K562 (cell line): ENCODE measurements around the gene RND1. TPM values are rescaled to one million over a fixed set of nuclear protein-coding genes. Genes with fewer than 3 reads are reported as not detected.

Experiments
- EZH2 ChIP-seq: IDR thresholded peaks from 2 replicates; pipeline ENCODE4 v1.6.1; 2012; ENCODE audit warnings: low read depth, mild to moderate bottlenecking, inconsistent platforms, low read length, borderline replicate concordance
- FOXA3 ChIP-seq, 2 experiments: fragments of 450-650 bp in 1 of 2; sonication (generic) in 1 of 2; formaldehyde crosslinking; IDR thresholded peaks in 1 of 2; conservative IDR thresholded peaks in 1 of 2; 2 replicates each; pipeline versions ENCODE4 v1.4.0 to v1.8.0; 2020 to 2022; ENCODE audit warnings: mild to moderate bottlenecking in 2 of 2, missing genetic modification reagents in 1 of 2
- GTF2F1 ChIP-seq: IDR thresholded peaks from 2 replicates; pipeline ENCODE4 v1.6.1; 2011; ENCODE audit warnings: low read depth, low read length, improper control_type of control experiment
- MAFF ChIP-seq: IDR thresholded peaks from 2 replicates; pipeline ENCODE4 v1.6.1; 2012; ENCODE audit warnings: low read length, improper control_type of control experiment
- MTA1 ChIP-seq: fragments of 450-650 bp; IDR thresholded peaks from 2 replicates; pipeline ENCODE4 v1.6.1; 2017; ENCODE audit warnings: borderline replicate concordance
- MTA2 ChIP-seq: fragments of 450-650 bp; IDR thresholded peaks from 2 replicates; pipeline ENCODE4 v1.6.1; 2016; ENCODE audit warnings: low read depth
- NFIC ChIP-seq: fragments of 450-650 bp; IDR thresholded peaks from 2 replicates; pipeline ENCODE4 v1.6.1; 2017; ENCODE audit warnings: mild to moderate bottlenecking, inconsistent platforms
- RBM15 ChIP-seq: fragments of 200-400 bp; formaldehyde crosslinking; IDR thresholded peaks from 2 replicates; pipeline ENCODE4 v1.6.1; 2018; ENCODE audit warnings: mild to moderate bottlenecking, low read length, moderate library complexity; ENCODE audit not compliant: insufficient read depth
- TCF7 ChIP-seq: sonication (generic); IDR thresholded peaks from 2 replicates; pipeline ENCODE4 v1.6.1; 2016; ENCODE audit warnings: antibody characterized with exemption, borderline replicate concordance
- ZNF75A ChIP-seq: fragments of 450-650 bp; formaldehyde crosslinking; IDR thresholded peaks from 2 replicates; pipeline ENCODE4 v1.4.0; 2020; ENCODE audit warnings: mild to moderate bottlenecking
- ZNF778 ChIP-seq: fragments of 450-650 bp; formaldehyde crosslinking; IDR thresholded peaks from 2 replicates; pipeline ENCODE4 v1.4.0; 2020; ENCODE audit warnings: mild to moderate bottlenecking, moderate library complexity
- ZZZ3 ChIP-seq: fragments of 450-650 bp; IDR thresholded peaks from 2 replicates; pipeline ENCODE4 v1.6.1; 2016; ENCODE audit warnings: antibody characterized with exemption, mild to moderate bottlenecking, moderate library complexity
- polyA plus RNA-seq, 8 experiments: library from polyadenylated mRNA; depleted of rRNA in 4 of 8; stranded (reverse) in 5 of 8; unstranded in 3 of 8; fragments of >200 nt; fragmentation: Nextera tagmentation in 2 of 8; fragmentation: Illumina TruSeq in 1 of 8; extraction: Ambion mirVana in 2 of 8; extraction: Trizol in 1 of 8; gene quantifications; 2 replicates each; pipeline versions ENCODE4 v1.2.1 to v1.2.3, GENCODE V29; 2011 to 2014; ENCODE audit warnings: inconsistent platforms in 1 of 8, missing spikeins in 1 of 8
- total RNA-seq, 7 experiments: library from RNA; depleted of rRNA in 6 of 7; stranded (reverse); fragments of >200 nt in 6 of 7; fragmentation: Illumina TruSeq in 2 of 7; extraction: Trizol in 2 of 7; gene quantifications; 2 replicates each; pipeline versions ENCODE4 v1.2.1 to v1.2.3, GENCODE V29; 2011 to 2021; ENCODE audit warnings: low replicate concordance in 1 of 7
- TF ChIP-seq, protein P1 (sequence below): fragments of 200-800 bp; sonication (Bioruptor generic); IDR thresholded peaks from 2 replicates; pipeline ENCODE4 v1.6.1; 2016; ENCODE audit warnings: missing genetic modification characterization, missing compliant biosample characterization
- TF ChIP-seq, protein P2 (sequence below), 2 experiments: fragments of 450-650 bp; IDR thresholded peaks; 2 replicates each; pipeline ENCODE4 v1.6.1; 2018; ENCODE audit warnings: mild to moderate bottlenecking in 2 of 2, low read depth in 1 of 2; ENCODE audit not compliant: partially characterized antibody in 2 of 2
- TF ChIP-seq, protein P3 (sequence below): fragments of 250-450 bp; sonication (Bioruptor Pico); IDR thresholded peaks from 2 replicates; pipeline ENCODE4 v1.5.0; 2021
- TF ChIP-seq, protein P4 (sequence below): sonication (generic); formaldehyde crosslinking; IDR thresholded peaks from 2 replicates; pipeline ENCODE4 v1.5.0; 2020; ENCODE audit warnings: missing genetic modification reagents

The RND1 gene
- total and polyA plus RNA-seq, 9 of the 15 experiments (the other 6 are each of a cell fraction or from before 2014, with no cell fraction given) = 0.18 to 0.78 (median 0.58) TPM; not detected in 2

DNA sequence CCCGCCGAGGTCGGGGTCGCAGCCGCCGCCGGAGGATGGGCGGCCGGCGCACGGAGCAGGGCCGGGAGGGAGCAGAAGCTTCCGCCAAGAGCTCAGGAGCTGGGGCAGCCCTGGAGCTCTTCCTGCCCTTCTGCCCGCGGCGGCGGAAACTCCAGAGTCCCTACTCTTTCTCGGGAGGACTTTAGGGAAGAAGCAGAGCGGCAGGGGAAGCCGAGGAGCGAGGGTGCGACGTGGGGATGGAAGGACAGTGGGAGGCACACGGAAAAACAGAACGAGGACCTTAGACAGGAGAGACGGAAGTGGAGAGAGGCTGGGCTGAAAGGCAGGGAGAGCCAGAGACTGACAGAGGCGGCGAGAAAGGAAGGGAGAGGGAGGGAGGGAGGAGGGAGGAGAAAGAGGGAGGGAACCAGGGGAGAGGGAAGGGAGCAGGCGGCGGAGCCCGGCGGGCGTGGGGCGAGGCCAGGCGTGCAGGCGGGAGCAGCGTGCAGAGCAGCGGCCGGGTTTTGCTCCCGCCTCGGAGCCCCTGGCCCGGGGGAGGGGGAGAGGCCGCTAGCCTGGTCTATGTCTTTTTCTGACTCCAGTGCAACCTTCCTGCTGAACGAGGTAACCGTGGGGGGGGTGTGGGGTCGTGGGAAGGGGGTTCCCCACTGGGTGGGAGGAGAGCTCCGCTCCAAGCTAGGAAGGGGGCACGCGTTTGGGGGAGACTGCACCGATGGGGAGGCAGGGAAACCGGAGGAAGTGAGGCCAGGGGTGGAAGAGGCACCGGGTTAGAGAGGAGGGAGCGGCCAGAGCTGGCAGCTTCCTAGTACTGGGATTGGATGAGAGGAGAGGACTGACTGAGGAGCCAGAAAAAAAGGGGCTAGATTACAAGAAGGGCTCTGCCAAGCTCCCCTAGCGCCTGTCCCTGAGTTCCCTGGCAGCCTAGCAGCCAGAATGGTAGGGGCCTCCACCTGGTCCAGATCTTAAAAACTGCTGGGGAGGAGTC is 50.3 kb downstream of the RND1 start (continued):
- TF ChIP-seq, protein P1, sequence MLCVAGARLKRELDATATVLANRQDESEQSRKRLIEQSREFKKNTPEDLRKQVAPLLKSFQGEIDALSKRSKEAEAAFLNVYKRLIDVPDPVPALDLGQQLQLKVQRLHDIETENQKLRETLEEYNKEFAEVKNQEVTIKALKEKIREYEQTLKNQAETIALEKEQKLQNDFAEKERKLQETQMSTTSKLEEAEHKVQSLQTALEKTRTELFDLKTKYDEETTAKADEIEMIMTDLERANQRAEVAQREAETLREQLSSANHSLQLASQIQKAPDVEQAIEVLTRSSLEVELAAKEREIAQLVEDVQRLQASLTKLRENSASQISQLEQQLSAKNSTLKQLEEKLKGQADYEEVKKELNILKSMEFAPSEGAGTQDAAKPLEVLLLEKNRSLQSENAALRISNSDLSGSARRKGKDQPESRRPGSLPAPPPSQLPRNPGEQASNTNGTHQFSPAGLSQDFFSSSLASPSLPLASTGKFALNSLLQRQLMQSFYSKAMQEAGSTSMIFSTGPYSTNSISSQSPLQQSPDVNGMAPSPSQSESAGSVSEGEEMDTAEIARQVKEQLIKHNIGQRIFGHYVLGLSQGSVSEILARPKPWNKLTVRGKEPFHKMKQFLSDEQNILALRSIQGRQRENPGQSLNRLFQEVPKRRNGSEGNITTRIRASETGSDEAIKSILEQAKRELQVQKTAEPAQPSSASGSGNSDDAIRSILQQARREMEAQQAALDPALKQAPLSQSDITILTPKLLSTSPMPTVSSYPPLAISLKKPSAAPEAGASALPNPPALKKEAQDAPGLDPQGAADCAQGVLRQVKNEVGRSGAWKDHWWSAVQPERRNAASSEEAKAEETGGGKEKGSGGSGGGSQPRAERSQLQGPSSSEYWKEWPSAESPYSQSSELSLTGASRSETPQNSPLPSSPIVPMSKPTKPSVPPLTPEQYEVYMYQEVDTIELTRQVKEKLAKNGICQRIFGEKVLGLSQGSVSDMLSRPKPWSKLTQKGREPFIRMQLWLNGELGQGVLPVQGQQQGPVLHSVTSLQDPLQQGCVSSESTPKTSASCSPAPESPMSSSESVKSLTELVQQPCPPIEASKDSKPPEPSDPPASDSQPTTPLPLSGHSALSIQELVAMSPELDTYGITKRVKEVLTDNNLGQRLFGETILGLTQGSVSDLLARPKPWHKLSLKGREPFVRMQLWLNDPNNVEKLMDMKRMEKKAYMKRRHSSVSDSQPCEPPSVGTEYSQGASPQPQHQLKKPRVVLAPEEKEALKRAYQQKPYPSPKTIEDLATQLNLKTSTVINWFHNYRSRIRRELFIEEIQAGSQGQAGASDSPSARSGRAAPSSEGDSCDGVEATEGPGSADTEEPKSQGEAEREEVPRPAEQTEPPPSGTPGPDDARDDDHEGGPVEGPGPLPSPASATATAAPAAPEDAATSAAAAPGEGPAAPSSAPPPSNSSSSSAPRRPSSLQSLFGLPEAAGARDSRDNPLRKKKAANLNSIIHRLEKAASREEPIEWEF = no peak
- no peak for TF ChIP-seq ZNF778 (CRISPR knock-in tag)
- TF ChIP-seq GTF2F1 = no peak
- TF ChIP-seq RBM15 = no peak
- no peak for TF ChIP-seq EZH2
- TF ChIP-seq, protein P2, sequence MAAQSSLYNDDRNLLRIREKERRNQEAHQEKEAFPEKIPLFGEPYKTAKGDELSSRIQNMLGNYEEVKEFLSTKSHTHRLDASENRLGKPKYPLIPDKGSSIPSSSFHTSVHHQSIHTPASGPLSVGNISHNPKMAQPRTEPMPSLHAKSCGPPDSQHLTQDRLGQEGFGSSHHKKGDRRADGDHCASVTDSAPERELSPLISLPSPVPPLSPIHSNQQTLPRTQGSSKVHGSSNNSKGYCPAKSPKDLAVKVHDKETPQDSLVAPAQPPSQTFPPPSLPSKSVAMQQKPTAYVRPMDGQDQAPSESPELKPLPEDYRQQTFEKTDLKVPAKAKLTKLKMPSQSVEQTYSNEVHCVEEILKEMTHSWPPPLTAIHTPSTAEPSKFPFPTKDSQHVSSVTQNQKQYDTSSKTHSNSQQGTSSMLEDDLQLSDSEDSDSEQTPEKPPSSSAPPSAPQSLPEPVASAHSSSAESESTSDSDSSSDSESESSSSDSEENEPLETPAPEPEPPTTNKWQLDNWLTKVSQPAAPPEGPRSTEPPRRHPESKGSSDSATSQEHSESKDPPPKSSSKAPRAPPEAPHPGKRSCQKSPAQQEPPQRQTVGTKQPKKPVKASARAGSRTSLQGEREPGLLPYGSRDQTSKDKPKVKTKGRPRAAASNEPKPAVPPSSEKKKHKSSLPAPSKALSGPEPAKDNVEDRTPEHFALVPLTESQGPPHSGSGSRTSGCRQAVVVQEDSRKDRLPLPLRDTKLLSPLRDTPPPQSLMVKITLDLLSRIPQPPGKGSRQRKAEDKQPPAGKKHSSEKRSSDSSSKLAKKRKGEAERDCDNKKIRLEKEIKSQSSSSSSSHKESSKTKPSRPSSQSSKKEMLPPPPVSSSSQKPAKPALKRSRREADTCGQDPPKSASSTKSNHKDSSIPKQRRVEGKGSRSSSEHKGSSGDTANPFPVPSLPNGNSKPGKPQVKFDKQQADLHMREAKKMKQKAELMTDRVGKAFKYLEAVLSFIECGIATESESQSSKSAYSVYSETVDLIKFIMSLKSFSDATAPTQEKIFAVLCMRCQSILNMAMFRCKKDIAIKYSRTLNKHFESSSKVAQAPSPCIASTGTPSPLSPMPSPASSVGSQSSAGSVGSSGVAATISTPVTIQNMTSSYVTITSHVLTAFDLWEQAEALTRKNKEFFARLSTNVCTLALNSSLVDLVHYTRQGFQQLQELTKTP (IDR thresholded peaks at IDR 0.05; ENCODE audit: low read depth in 1 of 2, partially characterized antibody in 2 of 2) = peak in 1 of 2 experiments; percentile 48
- 0 out of 2 replicates have a peak, but pooled peaks have one; percentile 36 for TF ChIP-seq MTA2
- TF ChIP-seq MAFF = no peak
- no peak for TF ChIP-seq TCF7
- no peak for TF ChIP-seq FOXA3 (CRISPR knock-in tag; conservative IDR thresholded peaks at IDR 0.05 in 1 of 2, IDR thresholded peaks at IDR 0.05 in 1 of 2)
- TF ChIP-seq, protein P3, sequence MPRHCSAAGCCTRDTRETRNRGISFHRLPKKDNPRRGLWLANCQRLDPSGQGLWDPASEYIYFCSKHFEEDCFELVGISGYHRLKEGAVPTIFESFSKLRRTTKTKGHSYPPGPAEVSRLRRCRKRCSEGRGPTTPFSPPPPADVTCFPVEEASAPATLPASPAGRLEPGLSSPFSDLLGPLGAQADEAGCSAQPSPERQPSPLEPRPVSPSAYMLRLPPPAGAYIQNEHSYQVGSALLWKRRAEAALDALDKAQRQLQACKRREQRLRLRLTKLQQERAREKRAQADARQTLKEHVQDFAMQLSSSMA (CRISPR knock-in tag) = 0 out of 2 replicates have a peak, but pooled peaks have one; percentile 8
- TF ChIP-seq ZNF75A (CRISPR knock-in tag) = no peak
- TF ChIP-seq, protein P4, sequence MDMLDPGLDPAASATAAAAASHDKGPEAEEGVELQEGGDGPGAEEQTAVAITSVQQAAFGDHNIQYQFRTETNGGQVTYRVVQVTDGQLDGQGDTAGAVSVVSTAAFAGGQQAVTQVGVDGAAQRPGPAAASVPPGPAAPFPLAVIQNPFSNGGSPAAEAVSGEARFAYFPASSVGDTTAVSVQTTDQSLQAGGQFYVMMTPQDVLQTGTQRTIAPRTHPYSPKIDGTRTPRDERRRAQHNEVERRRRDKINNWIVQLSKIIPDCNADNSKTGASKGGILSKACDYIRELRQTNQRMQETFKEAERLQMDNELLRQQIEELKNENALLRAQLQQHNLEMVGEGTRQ (CRISPR knock-in tag) = no peak
- TF ChIP-seq ZZZ3 = no peak
- TF ChIP-seq MTA1 = peak; percentile 69; the same call in 1 of the 2 replicates
- TF ChIP-seq NFIC = no peak; the same call in 1 of the 2 replicates
